Measurements from ENCODE around the gene PIAS4.

PIAS4 gene

DNA sequence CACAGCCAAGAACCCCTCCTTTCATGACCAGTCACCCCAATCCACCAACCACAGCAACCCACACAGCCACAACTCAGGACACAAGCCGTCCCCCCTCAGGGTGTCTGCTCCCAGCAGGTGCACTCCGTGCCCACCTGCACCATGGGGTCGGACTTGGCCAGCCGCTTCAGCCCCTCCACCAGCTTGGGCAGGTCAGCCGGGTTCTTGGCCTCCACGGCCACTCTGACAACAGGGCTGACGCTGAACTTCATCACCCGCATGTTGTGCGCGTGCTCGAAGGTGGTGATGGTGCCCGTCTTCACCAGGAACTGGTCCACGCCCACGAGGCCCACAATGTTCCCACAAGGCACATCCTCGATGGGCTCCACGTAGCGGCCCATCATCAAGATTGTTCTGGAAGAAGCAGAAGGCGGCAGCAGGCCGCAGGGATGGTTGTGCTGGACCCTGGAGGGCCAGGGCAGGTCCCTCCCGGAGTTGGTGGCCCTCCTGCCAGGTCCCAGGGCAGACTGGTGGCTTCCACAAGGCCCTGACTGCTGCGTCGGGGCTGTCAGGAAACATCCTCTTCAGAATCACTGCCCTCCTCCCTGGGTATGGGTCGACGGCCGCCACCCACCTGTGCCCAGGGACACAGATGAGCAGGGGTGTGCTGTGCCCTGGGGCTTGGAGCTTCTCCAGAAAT lies 27.7 kb upstream of the PIAS4 start:
- TF ChIP-seq, protein P1, sequence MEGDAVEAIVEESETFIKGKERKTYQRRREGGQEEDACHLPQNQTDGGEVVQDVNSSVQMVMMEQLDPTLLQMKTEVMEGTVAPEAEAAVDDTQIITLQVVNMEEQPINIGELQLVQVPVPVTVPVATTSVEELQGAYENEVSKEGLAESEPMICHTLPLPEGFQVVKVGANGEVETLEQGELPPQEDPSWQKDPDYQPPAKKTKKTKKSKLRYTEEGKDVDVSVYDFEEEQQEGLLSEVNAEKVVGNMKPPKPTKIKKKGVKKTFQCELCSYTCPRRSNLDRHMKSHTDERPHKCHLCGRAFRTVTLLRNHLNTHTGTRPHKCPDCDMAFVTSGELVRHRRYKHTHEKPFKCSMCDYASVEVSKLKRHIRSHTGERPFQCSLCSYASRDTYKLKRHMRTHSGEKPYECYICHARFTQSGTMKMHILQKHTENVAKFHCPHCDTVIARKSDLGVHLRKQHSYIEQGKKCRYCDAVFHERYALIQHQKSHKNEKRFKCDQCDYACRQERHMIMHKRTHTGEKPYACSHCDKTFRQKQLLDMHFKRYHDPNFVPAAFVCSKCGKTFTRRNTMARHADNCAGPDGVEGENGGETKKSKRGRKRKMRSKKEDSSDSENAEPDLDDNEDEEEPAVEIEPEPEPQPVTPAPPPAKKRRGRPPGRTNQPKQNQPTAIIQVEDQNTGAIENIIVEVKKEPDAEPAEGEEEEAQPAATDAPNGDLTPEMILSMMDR (IDR thresholded peaks at IDR 0.05; ENCODE audit: low read depth, low read length), result no peak
- DNase-seq (ENCODE audit: extremely low read depth, low read depth), result no peak

DNA sequence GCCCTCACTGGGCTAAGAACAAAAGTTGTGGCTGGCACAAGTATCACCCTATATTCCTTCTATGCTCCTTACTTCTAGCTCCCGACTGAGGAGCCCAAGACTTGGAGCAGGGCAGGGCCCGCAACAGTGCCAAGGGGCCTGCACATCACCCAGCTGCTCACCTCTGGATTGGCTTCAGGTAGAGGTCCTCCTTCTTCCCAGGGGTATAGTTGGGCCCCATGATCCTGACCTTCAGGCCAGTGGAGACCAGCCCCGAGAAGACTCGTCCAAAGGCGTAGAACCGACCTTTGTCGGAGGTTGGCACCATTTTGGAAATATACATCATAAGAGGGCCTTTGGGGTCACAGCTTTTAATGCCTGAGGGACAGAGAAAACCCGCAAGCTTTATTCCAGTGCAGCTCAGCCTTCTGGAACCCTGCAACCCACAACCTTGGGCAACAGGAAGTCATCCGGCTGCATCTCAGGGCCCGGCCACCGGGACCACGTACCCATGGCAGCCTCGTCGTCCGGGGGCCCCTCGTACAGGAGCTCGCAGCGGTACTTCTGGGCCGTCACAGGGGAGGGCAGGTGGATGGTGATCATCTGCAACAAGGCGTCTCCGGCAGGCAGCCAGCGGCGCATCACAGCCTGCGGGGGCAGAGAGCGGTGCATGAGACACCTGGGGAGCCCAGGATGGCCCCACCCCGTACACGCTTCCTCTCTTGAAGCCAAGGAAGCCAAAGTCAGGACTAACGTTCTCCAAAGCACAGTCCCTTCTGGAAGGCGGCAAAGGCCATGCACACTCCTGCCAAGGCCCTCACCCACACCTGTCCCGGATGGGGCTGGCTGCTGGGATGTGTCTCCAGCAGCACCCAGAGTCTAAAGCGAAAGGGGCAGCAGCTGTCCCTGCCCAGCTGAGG lies 26.9 kb upstream of the PIAS4 start:
- DNase-seq (ENCODE audit: extremely low read depth, low read depth), result no peak

DNA sequence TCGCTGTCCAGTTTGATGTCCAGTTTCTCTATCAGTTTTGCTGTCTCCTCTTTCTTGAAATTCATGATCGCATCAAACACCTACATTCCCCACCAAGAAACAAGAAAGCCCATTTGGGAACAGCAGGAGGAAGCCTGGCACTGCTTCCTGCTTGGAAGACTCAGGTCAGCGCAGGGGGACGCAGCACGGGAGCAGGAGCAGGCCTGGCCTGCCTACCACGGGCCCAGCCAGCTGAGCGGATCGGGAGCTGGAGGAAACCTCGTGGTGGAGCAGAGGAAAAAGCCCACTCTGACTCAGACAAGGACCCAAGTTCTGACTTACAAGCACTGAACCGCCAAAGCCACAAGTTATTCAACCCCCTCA lies 26.2 kb upstream of the PIAS4 start:
- DNase-seq (ENCODE audit: extremely low read depth, low read depth), result no peak

More for the DNA sequence above, 26.9 kb upstream of the PIAS4 start:
- TF ChIP-seq, protein P1 (IDR thresholded peaks at IDR 0.05; ENCODE audit: low read depth, low read length), result no peak

DNA sequence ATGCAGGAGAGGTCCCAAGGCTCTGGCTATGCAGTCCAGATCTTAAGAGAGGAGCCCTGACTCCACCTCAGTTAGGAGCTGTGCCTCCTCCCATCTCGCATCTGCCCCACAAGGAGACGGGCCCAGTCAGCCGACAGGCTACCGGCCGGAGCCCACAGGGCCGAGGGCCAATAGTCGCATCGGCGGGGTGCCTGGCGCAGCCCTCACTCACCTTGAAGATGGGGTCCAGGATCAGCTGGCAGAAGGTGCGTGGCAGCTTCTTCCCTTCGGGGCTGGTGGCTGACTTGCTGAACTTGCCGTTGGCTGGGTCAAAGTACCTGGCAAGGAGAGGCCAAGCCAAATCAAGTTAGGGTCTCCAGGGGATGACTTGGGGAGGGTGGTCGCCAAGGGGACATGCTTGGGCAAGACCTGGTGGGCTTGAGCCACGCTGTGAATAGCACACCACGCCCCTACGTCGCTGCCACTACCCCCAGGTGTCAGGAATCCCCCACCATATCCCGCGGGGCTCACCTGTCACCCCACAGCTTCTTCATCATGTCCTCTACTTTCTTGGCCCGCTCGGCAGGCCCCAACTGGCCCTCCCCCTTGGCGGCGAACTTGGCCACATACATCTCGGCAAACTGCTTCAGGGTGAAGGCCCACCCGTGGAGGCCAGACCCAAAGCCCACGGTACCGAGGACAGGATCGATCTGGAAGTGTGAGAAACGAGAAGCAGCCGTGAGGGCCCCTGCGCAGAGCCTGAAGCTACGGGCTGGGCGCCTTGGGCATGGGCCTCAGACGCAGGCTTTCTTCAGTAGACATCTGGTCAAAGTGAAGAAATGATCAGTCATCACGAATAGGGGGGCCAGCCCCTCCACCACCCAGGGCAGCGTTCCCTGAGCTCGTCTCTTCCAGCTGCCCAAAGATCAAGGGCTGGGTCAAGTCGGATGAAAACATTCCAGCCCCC lies 25.5 kb upstream of the PIAS4 start:
- no peak for DNase-seq (ENCODE audit: extremely low read depth, low read depth)
- TF ChIP-seq, protein P1 (IDR thresholded peaks at IDR 0.05; ENCODE audit: low read depth, low read length), result no peak

More for the DNA sequence above, 26.2 kb upstream of the PIAS4 start:
- TF ChIP-seq, protein P1 (IDR thresholded peaks at IDR 0.05; ENCODE audit: low read depth, low read length), result no peak

DNA sequence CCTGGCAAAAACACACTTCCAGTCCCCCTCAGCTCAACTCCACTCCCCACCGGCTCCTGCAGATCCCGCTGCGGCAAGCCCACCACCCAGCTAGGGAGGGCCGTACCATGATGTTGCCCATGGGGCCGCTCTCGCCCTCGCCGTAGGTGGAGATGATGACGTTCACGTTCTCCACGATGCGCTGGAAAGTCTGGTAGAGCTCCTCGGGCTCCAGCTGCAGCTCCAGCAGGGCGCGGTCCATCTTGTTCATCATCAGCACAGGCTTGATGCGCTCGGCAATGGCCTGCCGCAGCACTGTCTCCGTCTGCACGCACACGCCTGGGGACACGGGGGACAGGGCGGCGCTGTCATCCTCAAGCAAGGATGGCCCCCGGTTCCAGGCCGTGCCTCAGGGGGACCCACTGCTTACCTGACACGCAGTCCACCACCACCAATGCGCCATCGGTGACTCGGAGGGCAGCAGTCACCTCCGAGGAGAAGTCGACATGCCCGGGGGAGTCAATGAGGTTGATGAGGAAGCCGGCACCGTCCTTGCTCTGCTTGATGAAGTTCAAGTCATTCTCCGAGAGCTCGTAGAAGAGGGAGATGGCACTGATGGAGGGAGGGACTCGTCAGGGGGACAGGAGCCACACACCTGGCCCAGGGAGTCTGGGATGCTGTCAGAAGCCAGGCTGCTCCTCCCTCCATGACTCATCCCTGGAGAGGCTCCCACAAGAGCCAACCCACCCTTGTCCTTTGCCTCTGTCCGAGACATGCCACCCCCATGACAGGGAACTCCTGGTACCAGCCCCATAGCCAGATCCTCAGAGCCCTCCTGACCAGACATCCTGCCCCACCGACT lies 24.6 kb upstream of the PIAS4 start:
- DNase-seq (ENCODE audit: extremely low read depth, low read depth), result no peak
- TF ChIP-seq, protein P1 (IDR thresholded peaks at IDR 0.05; ENCODE audit: low read depth, low read length), result no peak

DNA sequence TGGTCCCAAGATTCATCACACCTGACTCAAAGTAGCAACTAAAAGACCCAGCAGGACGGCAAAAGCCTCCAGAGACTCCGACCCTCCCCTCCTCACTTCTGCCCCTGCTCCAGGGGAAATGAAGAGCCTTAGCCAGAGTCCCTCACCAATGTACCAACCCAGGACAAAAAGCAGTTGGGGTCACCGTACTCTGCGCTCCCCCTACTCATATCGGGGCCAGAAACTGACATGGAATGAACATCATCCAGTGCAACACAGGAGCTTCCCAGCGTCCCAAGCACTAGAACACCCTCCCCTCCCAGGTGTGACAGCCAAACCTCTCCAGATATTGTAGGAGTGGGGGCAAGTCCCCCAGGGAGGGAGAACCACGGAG lies 24.0 kb upstream of the PIAS4 start:
- DNase-seq (ENCODE audit: extremely low read depth, low read depth), result no peak
- TF ChIP-seq, protein P1 (IDR thresholded peaks at IDR 0.05; ENCODE audit: low read depth, low read length), result no peak

Measured in AG09319 (cell line).